ENCODE results near the gene RPL29.
A peak's percentile ranks its signal among the peaks of the same experiment; 100 is the strongest.
"Not testable (repeated sequence)": the region's sequence is repeated elsewhere in the genome, so short reads cannot be mapped to it uniquely, and the experiment has no call there.

The RPL29 gene
- 624 to 643 reads per million in 2 experiments for total RNA-seq

- DNase-seq (ENCODE audit: low read depth) = peak; percentile 89
These were observed at the start of gene RPL29 for GRCh38 chr3:51995346-51996163. TSS of gene RPL29 (minus strand) at chr3:51995895. CDS start at chr3:51995461, 434 bp downstream.

- DNase-seq (ENCODE audit: low read depth) = no peak
These were observed 49.3 kb upstream of the RPL29 start for GRCh38 chr3:52044869-52045619.

GRCh38 chr3:52043750-52044149, 48.1 kb upstream of the RPL29 start:
- DNase-seq (ENCODE audit: low read depth) = no peak

GRCh38 chr3:52043039-52043438, 47.3 kb upstream of the RPL29 start:
- not testable (repeated sequence) for DNase-seq (ENCODE audit: low read depth)

GRCh38 chr3:52041118-52041731, 45.5 kb upstream of the RPL29 start:
- no peak for DNase-seq (ENCODE audit: low read depth)

- DNase-seq (ENCODE audit: low read depth) = no peak
These were observed 44.9 kb upstream of the RPL29 start for GRCh38 chr3:52040600-52040999.

- no peak for DNase-seq (ENCODE audit: low read depth)
These were observed 44.2 kb upstream of the RPL29 start for GRCh38 chr3:52039846-52040245.

- no peak for DNase-seq (ENCODE audit: low read depth)
These were observed 43.7 kb upstream of the RPL29 start for GRCh38 chr3:52039426-52039825.

GRCh38 chr3:52038227-52038626, 42.5 kb upstream of the RPL29 start:
- no peak for DNase-seq (ENCODE audit: low read depth)

- DNase-seq (ENCODE audit: low read depth) = no peak
These were observed 41.6 kb upstream of the RPL29 start for GRCh38 chr3:52037291-52037690.

GRCh38 chr3:52036829-52037228, 41.1 kb upstream of the RPL29 start:
- DNase-seq (ENCODE audit: low read depth) = no peak

- DNase-seq (ENCODE audit: low read depth) = no peak
These were observed 40.6 kb upstream of the RPL29 start for GRCh38 chr3:52036222-52036694.

- no peak for DNase-seq (ENCODE audit: low read depth)
These were observed 39.0 kb upstream of the RPL29 start for GRCh38 chr3:52034651-52035050.

GRCh38 chr3:52034212-52034611, 38.5 kb upstream of the RPL29 start:
- DNase-seq (ENCODE audit: low read depth) = no peak

GRCh38 chr3:52033748-52034147, 38.1 kb upstream of the RPL29 start:
- DNase-seq (ENCODE audit: low read depth) = not testable (repeated sequence)

GRCh38 chr3:52032702-52033408, 37.2 kb upstream of the RPL29 start:
- no peak for DNase-seq (ENCODE audit: low read depth)

- no peak for DNase-seq (ENCODE audit: low read depth)
These were observed 36.2 kb upstream of the RPL29 start for GRCh38 chr3:52031896-52032295.

- DNase-seq (ENCODE audit: low read depth) = no peak
These were observed 35.1 kb upstream of the RPL29 start for GRCh38 chr3:52030714-52031310.

GRCh38 chr3:52029535-52029934, 33.8 kb upstream of the RPL29 start:
- DNase-seq (ENCODE audit: low read depth) = no peak

- no peak for DNase-seq (ENCODE audit: low read depth)
These were observed 33.4 kb upstream of the RPL29 start for GRCh38 chr3:52029053-52029452.

- no peak for DNase-seq (ENCODE audit: low read depth)
These were observed 32.9 kb upstream of the RPL29 start for GRCh38 chr3:52028572-52028971.

- DNase-seq (ENCODE audit: low read depth) = no peak
These were observed 30.3 kb upstream of the RPL29 start for GRCh38 chr3:52026041-52026440.

Measured in T follicular helper cell (primary cell).